HG03354 (cell line): Measurements from ENCODE around the gene KYAT1.

Experiments
- ATAC-seq: cut with Tn5 transposase; IDR thresholded peaks from one replicate; pipeline ENCODE4 v1.9.1; 2021; ENCODE audit warnings: mild to moderate bottlenecking; ENCODE audit not compliant: unreplicated experiment, poor library complexity, severe bottlenecking

KYAT1 gene

DNA sequence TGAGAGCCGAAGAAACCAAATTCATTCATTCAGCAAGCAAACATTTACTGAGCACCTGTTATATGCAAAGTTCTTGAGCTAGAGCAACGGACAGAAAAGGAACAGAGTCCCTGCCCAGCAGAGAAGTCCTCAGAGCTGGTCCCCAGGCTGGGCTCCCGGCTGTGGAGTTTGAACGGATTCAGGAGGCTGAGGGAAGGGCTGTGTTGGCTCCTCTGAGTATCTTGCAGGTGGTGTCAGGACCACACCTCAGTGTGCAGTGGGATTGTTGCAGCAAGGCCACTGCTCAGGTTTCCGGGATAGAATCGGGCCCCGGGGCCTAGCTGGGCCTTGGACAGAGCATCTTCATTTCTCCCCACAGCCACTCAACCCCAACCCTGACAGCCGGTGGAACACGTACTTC, 89.6 kb downstream of the KYAT1 start:
- ATAC-seq, result no peak

DNA sequence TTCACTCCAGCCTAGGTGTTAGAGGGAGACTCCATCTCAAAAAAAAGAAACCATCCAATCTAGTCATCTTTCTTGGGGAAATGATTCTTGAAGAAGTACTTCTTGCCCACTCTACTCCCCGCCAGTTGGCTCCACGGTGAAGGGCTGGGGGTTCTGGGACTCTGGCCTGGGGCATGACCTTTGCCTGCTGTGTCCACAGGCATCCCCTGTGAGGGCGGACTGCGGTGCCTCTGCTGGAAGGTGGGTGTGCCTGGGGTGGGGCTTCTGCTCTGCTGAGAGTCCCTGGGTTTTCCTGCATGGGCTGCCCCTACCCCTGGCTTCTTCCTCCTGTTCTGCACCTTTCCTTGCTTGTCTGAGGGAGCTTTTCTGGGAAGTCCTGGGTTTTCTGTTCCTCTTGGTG, 91.2 kb downstream of the KYAT1 start:
- ATAC-seq, result no peak

DNA sequence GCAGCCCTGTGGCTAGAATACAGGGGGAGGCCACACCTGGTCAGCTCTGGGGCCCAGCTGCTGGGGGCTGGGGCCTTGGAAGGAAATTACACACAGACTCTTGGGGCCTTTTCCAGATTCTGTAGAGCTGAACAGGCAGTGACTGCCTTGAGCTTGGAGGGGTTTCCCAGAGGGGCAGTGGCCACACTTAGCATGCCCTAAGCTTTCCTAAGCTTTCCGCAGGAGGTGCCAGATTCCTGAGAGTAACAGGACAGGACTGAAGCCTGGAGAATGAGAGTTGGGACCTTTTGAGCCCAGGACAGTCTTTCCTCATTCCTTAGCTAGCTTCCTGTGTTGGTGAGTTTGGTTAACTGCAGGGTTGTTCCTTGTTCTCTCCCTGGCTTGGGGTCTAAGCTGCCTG, 93.3 kb downstream of the KYAT1 start:
- ATAC-seq, result no peak

DNA sequence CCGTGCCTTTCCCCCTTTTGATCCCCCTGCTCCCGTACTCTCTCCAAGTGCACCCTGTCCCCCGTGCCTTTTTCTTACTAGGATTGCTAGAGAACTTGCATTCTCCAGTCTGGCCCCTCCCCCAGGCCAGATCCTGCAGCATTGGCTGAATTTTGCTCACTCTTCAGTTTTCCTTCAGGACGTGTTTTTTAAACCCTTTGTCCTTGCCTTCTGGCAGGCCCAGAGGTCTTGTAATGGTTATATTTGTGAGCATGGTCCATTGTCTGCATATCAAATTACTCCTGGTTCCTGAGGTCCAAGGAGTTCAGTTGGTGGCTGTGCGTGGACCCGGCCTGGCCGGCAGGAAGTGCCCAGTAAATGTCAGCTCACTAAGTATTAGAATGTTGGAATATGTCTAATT, 94.1 kb downstream of the KYAT1 start:
- no peak for ATAC-seq

DNA sequence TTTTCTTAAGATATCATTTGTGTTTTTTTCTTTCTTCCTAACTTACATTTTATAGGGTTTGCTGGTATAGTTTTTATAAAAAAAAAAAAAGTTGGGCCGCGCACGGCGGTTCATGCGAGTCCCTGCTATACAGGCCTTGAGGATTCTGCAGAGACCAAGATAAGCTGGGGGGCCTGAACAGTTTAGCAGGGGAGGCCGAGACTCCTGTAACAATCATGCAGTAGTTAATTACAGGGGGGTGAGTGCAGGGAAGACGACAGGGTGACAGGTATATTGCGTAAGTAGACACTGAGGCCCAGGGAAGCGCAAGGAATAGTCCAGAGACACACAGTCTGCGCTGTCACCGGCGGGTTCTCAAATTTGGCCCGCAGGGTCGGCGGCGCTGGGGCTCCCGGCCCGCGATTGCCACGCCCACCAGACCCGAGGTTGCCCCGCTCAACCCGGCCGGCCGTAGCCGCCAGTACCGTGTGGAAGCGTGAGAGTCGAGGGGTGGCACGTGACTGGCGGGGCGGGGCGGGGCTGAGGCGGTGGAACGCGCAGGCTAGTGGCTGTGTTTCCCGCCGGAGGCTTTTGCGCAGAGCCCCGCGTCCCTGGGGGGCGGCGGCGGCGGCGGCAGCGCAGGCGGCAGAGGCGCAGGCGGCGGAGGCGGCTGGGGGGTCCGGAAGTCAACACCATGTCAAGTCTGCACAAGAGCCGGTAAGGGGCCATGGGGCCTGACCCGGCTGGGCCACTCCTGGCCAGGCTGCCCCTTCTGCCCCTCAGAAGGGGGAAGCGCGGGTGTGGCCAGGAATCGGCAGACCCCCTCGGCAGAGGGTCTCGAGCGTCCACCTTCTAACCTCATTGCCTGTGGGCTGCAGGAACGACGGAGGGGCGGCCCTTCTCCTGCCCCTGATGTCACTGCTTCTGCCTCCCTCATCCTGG, 94.8 kb downstream of the KYAT1 start, which contains the start of gene TBC1D13:
Gene TBC1D13 (plus strand): TSS at position 573 of the 921 bp plus-strand sequence. CDS start 101 bp downstream, at position 674.
- ATAC-seq, result peak; percentile 91

DNA sequence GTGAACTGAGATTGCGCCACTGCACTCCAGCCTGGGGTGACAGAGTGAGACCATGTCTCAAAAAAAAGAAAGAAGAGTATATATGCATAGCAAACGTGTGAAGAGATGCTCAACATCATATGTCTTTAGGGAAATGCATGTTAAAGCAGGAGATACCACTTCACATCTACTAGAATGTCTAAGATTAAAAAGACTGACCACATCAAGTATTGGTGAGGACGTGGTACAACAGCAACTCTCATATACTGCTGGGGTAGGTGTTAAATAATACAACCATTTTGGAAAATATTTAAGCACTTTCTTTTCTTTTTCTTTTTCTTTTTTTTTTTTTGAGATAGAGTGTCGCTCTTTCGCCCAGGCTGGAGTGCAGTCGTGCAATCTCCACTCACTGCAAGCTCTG, 96.3 kb downstream of the KYAT1 start:
- ATAC-seq, result no peak
